Astrocyte (in vitro differentiated cells and primary cell): ENCODE measurements around the gene FAM3B.

Experiments used
- EZH2 ChIP-seq: IDR thresholded peaks from 2 replicates; pipeline ENCODE4 v1.6.1; 2012; ENCODE audit warnings: mild to moderate bottlenecking, low read length, inconsistent platforms; ENCODE audit not compliant: insufficient read depth
- TF ChIP-seq, protein P1 (sequence below): IDR thresholded peaks from 2 replicates; pipeline ENCODE4 v1.5.1; 2011; ENCODE audit warnings: low read depth, mild to moderate bottlenecking, inconsistent platforms, low read length, moderate library complexity; ENCODE audit not compliant: insufficient read depth

DNA sequence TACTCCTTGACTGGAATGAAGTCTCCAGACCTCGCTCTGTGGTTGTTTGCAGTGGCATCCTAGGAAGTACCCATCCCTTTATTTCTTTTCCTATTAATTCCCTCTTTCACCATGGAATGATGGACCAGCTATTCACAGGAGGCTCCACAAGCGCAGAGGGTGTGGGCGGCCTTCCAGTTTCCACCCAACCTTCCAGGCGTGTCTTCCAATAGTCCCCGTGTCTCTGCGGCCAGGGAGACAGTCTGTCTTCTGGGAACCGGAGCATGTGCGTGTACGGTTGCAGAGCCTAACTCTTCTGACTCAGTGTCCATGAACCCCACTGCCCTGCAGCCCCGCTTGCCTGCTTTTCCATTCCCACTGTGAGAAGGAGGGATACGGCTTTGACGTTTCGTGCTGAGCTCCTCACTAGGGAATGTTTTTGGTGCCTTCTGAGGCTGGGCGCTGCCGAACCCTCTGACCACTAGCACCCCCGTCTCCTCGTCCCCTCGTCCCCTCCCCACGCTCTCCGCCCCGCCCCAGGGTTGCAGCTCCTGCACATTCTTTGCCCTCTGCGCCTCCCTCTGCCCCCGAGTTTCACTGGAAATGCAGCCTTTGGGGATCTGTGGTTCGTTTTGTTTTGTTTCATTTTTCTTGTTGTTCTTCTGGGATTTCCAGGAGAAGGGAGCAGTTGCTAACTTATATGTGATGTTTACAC lies 26.3 kb upstream of the FAM3B start:
- no peak for TF ChIP-seq EZH2
- TF ChIP-seq, protein P1, sequence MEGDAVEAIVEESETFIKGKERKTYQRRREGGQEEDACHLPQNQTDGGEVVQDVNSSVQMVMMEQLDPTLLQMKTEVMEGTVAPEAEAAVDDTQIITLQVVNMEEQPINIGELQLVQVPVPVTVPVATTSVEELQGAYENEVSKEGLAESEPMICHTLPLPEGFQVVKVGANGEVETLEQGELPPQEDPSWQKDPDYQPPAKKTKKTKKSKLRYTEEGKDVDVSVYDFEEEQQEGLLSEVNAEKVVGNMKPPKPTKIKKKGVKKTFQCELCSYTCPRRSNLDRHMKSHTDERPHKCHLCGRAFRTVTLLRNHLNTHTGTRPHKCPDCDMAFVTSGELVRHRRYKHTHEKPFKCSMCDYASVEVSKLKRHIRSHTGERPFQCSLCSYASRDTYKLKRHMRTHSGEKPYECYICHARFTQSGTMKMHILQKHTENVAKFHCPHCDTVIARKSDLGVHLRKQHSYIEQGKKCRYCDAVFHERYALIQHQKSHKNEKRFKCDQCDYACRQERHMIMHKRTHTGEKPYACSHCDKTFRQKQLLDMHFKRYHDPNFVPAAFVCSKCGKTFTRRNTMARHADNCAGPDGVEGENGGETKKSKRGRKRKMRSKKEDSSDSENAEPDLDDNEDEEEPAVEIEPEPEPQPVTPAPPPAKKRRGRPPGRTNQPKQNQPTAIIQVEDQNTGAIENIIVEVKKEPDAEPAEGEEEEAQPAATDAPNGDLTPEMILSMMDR: no peak
